ENCODE results near the gene AIMP2.
"Not testable (repeated sequence)": the region's sequence is repeated elsewhere in the genome, so short reads cannot be mapped to it uniquely, and the experiment has no call there.

Gene AIMP2

GRCh38 chr7:6008668-6009611 lies at the start of gene AIMP2, which contains the start of gene PMS2:
TSS of gene AIMP2 (plus strand) at chr7:6009272. CDS start at chr7:6009364, 92 bp downstream.
TSS of gene PMS2 (minus strand) at chr7:6009049. CDS start at chr7:6009019, 30 bp downstream.
- peak; percentile 99 for DNase-seq (ENCODE audit: low spot score)

DNA sequence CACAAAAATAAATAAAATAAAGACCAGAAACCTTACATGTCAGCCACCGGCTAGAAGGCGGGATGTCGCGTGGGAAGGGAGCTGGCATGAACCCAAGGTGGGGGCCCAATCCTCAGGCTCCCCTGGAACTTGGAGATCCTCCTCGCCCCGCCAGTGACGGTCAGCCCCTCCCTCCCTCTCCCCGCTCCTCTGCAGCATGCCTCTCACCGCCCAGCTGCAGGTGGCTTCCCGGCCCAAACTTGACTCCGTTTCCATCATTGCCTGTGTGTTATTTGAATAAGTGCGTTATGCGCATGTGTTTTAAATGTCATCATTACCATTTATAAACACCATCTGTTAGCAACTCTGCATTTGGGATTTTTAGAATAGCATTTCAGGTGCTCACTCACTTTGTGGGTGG lies 45.9 kb upstream of the AIMP2 start:
- DNase-seq (ENCODE audit: low spot score), result not testable (repeated sequence)

GRCh38 chr7:5963810-5964209 lies 45.3 kb upstream of the AIMP2 start:
- DNase-seq (ENCODE audit: low spot score), result not testable (repeated sequence)

- not testable (repeated sequence) for DNase-seq (ENCODE audit: low spot score)
Measured at GRCh38 chr7:5970347-5970911, 38.6 kb upstream of the AIMP2 start, which contains the start of gene RSPH10B. TSS of gene RSPH10B (minus strand) at chr7:5970689. CDS start at chr7:5967116, 3,573 bp downstream.

- not testable (repeated sequence) for DNase-seq (ENCODE audit: low spot score)
Measured at GRCh38 chr7:5973580-5973979, 35.5 kb upstream of the AIMP2 start.

DNA sequence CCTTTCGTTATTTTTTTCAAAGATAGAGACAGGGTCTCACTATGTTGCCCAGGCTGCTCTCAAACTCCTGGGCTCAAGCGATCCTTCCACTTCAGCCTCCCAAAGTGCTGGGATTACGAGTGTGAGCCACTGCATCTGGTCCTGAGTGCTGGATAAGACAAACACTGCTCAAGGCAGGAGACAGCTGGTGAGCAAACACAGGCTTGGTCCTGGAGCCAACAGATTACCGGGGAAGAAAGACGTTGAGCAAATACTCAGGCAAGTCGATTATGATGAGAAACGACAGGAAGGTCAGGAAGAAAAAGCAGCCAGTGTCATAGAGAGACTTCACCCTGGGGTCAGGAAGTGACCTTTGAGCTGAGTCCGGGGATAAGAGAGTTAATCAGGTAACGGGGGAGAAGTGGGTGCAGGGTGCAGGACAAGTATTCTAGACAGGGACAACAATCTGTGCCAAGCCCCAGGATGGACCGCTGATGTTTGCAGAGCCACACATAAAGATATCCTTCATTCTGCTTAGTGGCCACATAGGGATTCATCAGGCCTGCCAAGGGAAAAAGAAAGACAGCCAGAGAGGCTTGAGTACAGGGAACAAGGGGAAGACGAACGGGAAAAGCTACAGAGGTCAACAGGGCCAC lies 29.3 kb upstream of the AIMP2 start:
- not testable (repeated sequence) for DNase-seq (ENCODE audit: low spot score)

DNA sequence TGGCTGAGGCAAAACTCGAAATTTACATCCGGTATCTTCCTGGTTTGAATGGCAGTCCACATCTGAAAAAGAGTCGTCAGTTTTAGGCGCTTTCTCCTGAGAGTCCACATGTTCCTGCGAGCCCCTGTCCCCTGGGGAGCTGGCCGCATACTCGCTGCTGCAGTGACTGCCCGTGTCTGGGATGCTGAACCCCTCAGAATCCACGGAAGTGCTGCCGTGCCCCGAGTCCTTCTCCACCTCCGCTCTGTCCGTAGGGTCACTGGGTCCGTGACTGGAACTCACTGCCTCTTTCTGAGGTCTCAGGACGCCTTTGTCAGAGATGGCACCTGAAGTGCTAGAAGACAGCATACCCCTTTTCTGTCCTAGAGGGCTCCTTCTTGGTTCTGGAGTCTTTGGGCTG lies 22.0 kb upstream of the AIMP2 start:
- DNase-seq (ENCODE audit: low spot score), result not testable (repeated sequence)

DNA sequence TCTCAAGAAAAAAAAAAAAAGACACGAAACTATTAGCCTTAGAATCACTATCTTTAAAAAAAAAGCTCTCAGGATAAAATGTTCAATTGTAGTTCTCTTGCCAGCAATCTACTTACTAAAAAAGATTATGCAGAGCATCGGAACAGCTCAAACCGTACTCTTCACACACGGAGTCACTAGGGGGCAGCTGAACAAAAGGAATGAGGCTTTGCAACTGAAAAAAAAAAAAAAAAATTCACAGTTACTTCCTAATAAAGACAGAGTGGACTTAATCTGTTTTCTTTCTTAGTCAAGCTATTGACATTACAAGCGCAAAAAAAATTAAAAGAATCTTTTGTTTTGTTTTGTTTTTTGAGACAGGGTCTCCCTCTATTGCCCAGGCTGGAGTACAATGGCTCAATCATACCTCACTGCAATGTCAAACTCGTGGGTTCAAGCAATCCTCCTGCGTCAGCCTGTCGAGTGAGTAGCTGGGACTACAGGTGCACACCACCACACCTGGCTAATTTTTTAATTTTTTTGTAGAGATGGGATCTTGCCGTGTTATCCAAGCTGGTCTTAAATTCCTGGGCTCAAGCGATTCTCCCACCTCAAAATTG lies 11.8 kb upstream of the AIMP2 start:
- peak; percentile 30 for DNase-seq (ENCODE audit: low spot score)

- DNase-seq (ENCODE audit: low spot score), result no peak
Measured at GRCh38 chr7:6007386-6007785, 1.7 kb upstream of the AIMP2 start.

DNA sequence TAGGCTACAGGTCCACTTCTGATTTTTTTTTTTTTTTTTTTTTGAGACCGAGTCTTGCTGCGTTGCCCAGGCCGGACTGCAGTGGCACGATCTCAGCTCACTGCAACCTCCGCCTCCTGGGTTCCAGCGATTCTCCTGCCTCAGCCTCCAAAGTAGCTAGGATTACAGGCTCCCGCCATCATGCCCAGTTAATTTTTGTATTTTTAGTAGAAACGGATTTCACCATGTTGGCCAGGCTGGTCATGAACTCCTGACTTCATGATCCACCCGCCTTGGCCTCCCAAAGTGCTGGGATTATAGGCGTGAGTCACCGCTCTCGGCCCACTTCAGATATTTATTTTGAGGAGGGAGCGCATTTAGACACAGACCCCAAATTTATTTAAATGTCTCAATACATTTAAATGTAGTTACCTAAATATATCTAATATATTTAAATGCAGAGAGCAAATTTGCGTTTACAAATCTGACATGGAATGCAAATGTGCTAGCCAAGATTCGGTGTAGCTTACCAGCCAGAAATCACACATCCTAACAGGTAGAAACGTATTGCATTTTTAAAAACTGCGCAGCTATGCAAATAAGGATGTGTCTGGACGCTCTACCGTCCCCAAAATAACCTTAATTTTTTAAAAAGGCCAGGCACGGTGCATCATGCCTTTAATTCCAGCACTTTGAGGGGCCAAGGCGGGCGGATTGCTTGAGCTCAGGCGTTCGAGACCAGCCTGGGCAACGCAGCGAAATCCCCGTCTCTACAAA lies 1.1 kb upstream of the AIMP2 start:
- DNase-seq (ENCODE audit: low spot score), result not testable (repeated sequence)

- not testable (repeated sequence) for DNase-seq (ENCODE audit: low spot score)
Measured at GRCh38 chr7:6010370-6010769, 1.3 kb downstream of the AIMP2 start.

DNA sequence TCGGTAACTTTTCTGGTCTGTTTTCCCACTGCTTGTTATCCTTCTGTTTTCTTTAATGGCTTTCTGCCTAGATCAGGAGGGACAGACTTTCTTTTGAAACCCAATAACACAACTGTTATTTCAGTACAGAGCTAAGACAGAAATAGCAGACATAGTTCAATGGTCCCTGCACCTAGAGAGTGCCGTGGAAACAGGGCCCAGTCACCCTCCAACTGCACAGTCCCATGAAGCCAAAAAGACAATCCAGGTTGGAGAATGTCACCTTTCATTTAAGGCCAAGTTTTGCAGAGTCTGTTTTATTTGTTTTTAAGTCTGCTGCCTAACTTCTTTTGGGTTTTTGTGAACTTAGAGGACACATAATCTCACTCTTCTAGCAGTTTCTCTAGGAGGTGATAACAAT lies 2.5 kb downstream of the AIMP2 start:
- DNase-seq (ENCODE audit: low spot score), result no peak

DNA sequence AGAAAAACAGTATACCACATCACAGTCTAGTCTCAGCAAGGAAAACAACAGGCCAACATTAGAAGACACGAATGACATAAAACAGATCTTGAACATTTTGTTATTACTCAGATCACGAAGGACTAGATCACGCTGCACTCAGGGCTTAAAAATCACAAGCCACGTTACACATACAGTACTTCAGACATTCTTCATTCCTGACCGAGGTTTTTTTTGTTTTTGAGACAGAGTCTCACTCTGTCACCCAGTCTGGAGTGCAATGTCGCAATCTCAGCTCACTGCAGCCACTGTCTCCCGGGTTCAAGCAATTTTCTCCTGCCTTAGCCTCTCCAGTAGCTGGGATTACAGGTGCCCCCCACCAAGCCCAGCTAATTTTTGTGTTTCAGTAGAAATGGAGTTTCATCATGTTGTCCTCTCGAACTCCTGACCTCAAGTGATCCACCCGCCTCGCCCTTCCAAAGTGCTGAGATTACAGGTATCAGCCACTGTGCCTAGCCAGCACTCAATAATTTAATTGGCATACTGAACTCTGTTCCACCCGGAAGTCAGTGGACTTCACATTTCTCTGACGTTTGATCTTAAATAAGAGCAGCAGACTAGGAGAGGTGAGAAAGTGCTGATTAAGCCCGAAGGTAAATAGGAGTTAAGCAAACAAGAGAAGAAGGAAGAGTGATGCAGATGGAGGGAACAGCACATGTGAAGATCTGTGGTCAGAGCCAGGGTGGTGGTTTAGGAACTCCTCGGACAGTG lies 3.5 kb downstream of the AIMP2 start:
- DNase-seq (ENCODE audit: low spot score), result peak; percentile 50

DNA sequence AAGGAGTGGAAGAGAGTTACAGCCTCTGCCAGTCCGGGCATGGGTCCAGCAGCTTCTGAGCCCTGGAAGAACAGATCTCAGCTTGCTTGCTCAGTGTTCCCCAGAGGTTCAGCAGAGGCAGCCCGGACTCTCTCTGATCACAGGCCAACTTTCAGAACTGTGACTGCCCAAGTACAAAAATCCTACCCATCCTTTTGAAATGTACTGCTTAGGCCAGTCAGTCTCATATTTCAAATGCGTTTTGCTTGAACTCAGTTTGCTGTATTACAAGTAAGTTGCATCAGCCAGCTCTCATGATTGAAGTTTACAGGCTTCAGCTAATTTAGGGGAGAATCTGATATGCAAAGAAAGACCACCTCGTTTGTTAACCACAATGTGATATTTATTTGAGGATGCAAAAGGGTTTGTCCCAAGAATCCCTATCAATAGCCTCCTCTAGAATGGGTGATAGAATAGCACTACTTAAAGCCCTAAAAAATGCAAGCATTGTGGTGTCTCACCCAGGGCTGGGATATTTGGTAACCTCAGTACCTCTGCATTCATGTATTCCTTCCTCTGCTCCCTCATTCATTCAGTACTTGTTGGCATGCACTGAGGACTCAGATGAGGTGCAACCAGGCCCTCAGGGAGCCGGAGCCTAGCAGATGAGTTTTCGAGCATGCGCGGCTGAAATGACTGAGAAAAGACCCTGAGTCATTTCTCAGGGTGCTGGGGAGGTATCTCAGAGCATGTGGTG lies 7.0 kb downstream of the AIMP2 start:
- DNase-seq (ENCODE audit: low spot score), result peak; percentile 42

GRCh38 chr7:6016653-6016966 lies 7.5 kb downstream of the AIMP2 start:
- DNase-seq (ENCODE audit: low spot score), result no peak

DNA sequence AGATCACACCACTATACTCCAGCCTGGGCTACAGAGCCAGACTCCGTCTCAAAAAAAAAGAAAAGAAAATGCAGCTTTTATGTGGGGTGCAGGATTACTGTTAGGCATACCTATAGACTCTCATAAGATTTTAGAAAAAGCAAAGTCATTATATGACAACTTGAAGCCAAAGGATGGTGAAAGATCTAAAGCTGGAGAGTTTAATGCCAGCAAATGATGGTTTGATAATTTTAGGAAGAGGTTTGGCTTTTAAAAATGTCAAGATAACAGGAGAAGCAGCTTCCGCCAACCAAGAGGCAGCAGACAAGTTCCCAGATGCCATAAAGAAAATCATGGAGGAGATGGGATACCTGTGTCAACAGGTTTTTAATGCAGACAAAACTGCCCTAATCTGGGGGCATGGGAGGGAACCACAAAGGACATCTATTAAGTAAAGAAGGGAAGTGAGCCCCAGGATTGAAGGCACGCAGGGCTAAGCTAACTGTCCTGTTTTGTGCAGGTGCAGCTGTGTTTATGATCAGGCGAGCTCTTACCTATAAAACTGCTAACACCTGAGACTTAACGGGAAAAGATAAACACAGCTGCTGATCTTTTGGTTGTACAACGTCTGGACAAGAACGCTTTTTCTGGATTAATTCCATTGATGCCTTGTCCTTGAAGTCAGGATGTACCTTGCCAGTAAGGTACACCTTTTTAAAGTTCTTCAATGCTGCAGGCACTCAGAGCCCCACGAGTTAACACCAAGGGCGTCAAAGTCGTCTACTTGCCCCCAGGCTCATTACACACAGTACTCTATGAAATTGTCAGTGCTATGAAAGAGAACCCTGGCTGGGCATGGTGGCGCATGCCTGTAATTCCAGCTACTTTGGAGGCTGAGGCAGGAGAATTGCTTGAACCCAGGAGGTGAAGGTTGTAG lies 11.6 kb downstream of the AIMP2 start:
- DNase-seq (ENCODE audit: low spot score), result no peak

GRCh38 chr7:6022707-6023106 lies 13.6 kb downstream of the AIMP2 start:
- DNase-seq (ENCODE audit: low spot score), result no peak

GRCh38 chr7:6023974-6024435 lies 14.9 kb downstream of the AIMP2 start:
- no peak for DNase-seq (ENCODE audit: low spot score)
